ENCODE results near the gene TENM3.

TENM3 gene

DNA sequence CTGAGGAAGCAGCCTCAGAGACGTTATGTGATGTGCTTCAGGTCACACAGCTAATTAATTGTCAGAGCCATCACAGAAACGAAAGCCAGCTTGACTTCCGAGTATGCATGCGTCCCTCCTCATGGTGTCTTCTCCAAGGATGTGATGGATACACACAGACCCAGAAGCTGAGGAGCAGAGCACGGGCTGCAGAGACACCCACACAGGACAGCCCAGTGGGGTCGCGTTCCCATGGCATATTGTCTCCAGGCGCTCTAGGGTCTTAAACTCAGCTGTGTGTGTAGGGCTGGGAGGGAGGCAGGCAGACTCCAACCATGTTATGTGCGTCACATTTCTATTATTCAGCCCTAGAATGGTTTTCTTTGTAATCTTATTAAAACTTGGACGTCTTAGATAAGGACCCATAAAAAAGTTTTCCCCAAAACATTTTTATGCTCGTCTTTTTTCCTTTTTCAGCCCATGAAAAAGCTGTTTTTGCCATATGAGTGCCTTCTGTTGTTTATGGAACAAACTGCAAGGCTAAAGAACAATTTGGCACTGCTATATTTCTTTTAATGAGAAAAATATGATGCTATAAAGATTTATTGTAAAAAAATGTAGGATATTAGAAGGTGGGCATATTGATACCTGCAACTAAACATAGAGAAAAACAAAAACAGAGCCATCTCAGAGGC is 48.5 kb downstream of the TENM3 start:
- DNase-seq, result no peak

DNA sequence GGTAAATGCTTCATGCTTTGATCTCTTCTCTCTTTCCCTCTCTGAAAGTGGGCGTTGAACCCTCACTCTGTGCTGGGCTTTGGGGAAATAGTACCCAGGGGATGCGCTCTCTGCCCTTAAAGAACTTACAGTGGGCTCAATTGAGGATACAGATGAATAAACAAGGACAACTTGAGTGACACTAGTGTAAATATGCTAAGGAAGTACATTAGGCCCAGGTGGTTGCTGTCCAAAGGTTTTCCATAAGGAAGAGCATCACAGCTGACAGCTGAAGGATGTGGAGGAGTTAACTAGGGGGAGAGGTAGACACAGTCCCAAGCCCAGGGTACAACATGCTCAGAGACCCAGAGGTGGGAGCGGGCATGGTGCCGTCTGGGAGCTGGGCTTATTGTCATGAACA is 49.4 kb downstream of the TENM3 start:
- no peak for DNase-seq

DNA sequence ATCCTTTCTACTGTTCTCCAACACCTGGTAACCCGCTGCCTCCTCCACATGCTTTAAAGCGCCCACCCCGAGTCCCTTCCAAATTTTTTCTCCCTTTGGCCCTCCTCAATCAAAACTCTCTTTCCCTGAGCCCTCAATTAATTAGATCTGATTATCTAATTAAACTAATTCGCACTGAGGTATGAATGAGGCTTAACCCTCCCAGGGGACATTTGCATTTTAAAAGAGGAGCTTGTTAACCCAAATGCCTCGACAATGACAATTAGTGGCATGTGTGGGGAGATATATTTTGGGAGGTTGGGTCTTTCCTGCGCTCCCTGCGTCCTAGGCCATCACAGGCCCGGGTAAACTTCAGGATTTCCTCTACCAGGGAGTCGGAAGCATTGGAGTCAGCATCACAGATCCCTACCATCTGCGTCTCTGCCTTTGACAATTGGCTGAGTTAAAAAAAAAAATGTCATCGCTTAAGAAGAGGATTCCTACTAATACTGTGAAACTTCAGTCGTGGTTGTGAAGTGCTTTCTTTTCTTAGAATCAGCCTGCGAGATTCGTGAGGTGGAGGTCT is 50.6 kb downstream of the TENM3 start:
- no peak for DNase-seq

GRCh38 chr4:182294451-182294850 is 51.2 kb downstream of the TENM3 start:
- no peak for DNase-seq

DNA sequence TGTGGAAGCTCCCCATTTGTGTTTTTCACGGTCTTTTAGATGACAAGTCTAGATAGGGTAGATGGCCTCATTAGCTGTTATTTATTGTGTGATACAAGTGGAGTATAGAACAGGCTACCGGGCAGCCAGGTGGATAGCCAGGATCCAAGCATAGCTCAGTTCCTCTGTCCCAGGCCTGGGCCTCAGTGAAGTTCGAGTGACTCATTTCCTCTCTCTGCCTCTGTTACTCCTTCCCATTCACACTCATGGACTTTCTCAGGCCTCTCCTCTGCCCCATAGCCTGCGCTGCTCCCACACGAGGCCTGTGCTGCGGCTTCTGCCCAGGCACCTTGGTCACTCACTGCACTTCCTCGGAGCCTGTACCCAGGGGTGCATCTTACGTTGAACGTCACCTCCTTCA is 54.5 kb downstream of the TENM3 start:
- DNase-seq, result no peak

GRCh38 chr4:182301736-182302135 is 58.5 kb downstream of the TENM3 start:
- DNase-seq, result no peak

DNA sequence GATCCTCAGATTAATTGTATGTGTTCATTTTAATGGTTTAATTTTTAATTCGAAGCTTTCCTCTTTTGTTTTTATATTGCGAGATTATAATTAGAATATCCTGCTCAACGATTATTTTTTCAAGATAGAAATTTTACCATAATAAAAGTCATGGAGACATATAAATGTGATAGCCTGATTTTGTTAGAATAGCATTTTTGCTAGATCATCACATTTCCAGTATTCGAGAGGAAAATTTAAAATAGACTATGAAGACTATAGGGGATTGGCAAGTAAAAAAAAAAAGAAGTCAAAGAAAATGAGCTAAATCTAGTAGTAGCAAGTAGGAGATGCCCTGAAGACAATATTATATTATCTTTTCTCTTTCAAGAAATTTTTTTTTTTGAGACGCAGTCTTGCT is 60.6 kb downstream of the TENM3 start:
- no peak for DNase-seq

- no peak for DNase-seq
Observed at GRCh38 chr4:182306792-182307507, 63.7 kb downstream of the TENM3 start.

GRCh38 chr4:182307746-182308145 is 64.5 kb downstream of the TENM3 start:
- no peak for DNase-seq

DNA sequence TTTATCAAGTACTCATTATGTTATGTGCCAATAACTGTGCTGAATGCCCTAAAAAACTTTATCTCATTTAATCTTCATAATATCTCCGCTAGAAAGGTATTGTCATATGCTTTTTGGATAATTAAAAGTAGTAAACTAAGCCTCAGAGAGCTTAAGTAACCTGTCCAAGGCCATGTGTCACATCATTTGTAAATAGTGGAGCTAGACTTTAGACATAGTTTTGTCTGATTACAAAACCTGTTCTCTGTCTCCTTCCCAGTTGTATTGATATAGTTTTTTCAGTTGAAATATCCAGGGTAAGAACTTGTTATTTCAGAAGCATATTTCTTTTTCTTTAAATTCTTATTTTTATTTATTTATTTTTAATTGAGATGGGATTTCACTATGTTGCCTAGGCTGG is 66.7 kb downstream of the TENM3 start:
- no peak for DNase-seq

- no peak for DNase-seq
Observed at GRCh38 chr4:182310316-182310715, 67.1 kb downstream of the TENM3 start.

DNA sequence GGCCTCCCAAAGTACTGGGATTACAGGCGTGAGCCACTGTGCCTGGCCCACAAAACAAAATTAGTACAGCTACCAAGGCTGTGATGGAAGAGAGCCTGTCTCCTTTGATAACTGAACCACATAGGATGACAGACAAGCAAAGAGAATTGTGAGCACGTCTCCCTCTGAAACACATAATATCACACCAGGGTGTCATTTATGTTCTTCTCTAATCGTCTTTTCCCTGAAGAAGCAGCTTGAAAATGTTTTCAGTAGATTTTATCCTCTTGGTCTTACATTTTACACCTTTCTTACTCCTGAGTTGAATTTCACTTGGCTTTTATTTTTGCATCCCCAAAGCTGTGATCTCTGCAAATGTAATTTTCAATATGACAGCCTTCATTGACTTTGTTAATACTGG is 67.8 kb downstream of the TENM3 start:
- no peak for DNase-seq

DNA sequence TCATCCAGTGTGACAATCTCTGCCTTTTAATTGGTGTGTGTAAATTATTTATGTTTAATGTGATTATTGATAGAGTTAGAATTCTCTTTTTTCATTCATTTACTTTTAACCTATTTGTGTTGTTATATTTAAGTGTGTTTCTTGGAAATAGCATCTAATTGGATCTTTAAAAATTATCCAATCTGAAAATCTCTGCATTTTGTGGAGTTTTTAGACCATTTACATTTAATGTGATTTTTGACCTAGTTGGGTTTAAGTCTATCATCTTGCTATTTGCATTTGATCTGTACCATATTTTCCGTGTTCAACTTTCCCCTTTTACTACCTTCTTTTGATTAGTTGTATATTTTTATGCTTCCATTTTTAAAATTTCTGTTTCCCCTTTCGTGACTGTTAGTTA is 71.3 kb downstream of the TENM3 start:
- DNase-seq, result no peak

DNA sequence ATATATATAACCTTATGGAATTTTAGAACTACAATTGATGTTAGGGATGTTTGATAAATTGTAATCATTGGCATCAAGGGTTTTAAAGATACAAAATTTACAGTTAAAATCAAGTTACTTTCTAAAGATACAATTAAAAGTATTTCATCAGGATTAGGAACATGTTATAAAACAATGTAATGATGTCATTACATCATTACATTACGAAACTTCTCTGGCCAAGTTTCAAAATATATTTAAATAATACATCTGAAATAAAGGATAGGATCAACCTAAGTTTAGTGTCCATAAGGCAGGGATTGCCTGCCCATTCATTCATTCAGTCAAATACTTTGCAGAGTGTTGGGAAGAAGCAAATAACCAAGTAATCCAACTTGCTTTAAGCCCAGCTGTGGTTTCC is 75.1 kb downstream of the TENM3 start:
- DNase-seq, result no peak

DNA sequence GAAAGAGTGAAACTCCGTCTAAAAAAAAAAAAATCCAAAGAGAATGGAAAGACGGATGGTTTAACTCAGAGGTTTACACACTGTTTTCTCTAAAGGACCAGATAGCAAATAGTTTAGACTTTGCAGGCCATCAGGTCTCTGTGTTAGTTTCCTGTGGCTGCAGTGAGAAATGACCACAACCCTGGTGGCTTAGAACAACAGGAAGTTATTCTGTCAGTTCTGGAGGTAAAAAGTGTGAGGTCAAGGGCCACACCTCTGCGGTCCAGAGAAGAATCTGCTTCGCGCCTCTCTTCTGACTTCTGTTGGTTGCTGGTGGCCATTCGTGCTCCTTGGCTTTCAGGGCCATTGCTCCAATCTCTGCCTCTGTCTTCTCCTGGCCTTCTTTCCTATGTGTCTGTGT is 76.9 kb downstream of the TENM3 start:
- DNase-seq, result no peak

- no peak for DNase-seq
Observed at GRCh38 chr4:182320580-182320979, 77.4 kb downstream of the TENM3 start.

DNA sequence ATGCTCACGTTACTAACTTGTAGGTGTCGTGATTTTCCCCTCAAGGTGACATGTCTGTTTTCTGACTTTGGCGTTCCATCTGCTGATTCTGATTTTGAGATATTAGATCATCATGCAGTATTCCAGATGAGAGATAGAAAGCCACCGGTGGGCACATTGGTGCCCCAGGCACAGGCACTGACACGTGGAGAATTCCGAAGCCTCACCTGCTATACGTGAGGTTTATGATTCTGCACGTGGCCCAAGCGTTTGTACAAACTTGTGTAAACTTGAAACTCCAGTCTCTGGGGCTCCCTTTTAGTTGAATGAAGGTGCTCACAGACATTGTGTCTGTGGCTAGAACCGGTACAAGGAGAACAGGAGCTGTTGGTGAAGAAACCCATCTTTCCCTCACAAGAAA is 81.1 kb downstream of the TENM3 start:
- no peak for DNase-seq

DNA sequence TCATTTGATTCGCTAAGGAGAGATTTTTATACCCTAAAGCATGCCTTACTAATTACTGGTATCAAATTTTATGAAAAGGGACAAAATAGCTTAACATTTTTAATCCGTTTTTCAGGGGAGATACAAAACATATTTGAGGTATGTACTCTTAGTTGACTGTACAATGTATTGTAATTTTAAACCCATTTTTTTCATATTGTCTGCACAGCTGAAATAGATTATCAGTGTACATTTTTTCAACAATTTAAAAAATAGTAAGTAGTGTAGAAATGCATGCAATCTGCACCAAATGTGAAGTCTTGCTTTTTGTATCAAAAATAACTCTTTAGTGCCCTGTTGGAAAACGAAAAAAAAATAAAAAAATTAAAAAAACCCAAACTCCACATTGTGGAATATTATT is 82.2 kb downstream of the TENM3 start:
- no peak for DNase-seq

GRCh38 chr4:182325848-182326255 is 82.7 kb downstream of the TENM3 start:
- DNase-seq, result no peak

DNA sequence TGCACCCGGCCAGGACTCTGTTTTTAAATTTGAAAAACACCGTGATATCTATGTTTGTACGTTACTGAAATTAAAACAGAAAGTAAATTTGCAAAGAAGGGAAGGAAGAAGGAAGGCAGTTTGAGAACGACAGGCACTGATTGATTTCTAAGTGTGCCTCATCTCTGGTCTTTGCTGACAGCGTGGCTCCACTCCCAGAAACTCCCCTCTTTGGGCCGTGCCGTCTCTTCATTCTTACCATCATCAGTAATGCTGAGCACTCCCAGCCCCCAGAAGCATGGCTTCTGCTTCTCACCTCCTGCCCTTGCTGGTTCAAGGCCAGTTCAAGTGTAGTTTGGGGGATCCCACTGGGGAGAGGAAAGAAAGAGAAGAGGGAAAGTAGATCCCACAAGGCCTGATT is 85.3 kb downstream of the TENM3 start:
- DNase-seq, result no peak

GRCh38 chr4:182337366-182337765 is 94.2 kb downstream of the TENM3 start:
- DNase-seq, result no peak

DNA sequence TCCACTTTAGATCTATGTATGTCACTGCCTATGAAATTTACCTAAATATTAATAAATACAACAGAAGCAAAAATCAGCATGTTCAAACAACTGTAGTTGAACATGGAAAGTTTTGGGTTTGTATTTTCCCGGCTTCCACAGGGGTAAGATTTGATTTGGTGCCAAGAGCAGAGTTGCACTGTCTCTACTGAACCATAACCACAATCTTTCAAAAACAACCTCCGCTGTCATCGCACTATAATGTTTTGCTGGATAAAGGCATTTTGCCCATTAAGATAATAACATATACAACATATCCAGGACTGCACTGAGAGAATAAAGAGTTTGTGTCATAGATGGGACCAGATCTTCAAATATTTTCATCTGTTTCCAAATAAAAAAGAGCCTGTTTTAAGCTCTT is 94.9 kb downstream of the TENM3 start:
- no peak for DNase-seq

DNA sequence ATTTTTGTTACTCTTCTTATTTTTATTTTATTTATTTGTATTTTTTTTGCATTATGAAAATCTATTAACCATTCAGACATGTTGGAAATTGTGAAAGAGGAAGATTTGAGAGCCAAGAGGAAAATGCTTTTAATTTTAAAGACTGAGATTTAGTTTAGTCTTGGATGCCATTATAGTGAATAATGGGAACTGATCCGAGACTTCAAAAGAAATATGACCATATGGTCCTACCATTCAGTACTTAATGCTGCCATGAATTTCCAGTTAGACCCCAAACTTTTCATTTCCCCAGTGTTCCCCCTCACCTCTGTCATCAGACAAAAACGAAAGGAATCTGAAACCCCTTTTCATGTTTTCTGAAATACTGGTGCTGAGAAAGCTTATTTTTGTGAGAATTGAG is 95.5 kb downstream of the TENM3 start:
- no peak for DNase-seq

- no peak for DNase-seq
Observed at GRCh38 chr4:182339221-182339641, 96.0 kb downstream of the TENM3 start.

- no peak for DNase-seq
Observed at GRCh38 chr4:182343453-182343852, 100.3 kb downstream of the TENM3 start.

Data from CD4-positive, alpha-beta T cell treated with Interleukin-10 for 1 hour (primary cell).